Upper lobe of left lung (tissue), 4 donors: ENCODE measurements around the gene SMTNL1.

Experiments
- CTCF ChIP-seq, 6 experiments: fragments of 450-650 bp in 4 of 6; fragments of 200-600 bp in 2 of 6; sonication (generic) in 2 of 6; IDR thresholded peaks; one replicate each; pipeline ENCODE4 v1.5.1; 2016 to 2019; ENCODE audit warnings: antibody characterized with exemption in 6 of 6
- EP300 ChIP-seq, 4 donors: sonication (generic); formaldehyde crosslinking; IDR thresholded peaks; one replicate each; pipeline ENCODE4 v1.5.1; 2017; ENCODE audit warnings: antibody characterized with exemption in 4 of 4, control low read depth in 2 of 4
- POLR2A ChIP-seq, 4 donors: fragments of 450-650 bp; IDR thresholded peaks; one replicate each; pipeline ENCODE4 v1.5.1; 2016 to 2017; ENCODE audit warnings: antibody characterized with exemption in 4 of 4, mild to moderate bottlenecking in 2 of 4

- TF ChIP-seq CTCF (IDR thresholded peaks at IDR 0.05) (peak in 4 of 6 experiments; percentile 88 to 95 (median 92)), EP300 (IDR thresholded peaks at IDR 0.05) (no peak), POLR2A (IDR thresholded peaks at IDR 0.05) (peak in 1 of 4 donors; percentile 26)
Observed at GRCh38 chr11:57567515-57568329, 30.3 kb downstream of the SMTNL1 start, which contains the start of gene UBE2L6.
